DOHH2 (cell line): ENCODE results near the gene TCF21.

ENCODE experiments used
- H3F3A ChIP-seq: fragments of 200-600 bp; sonication (generic), shearing (Covaris generic); 2 replicates; pipeline ENCODE4 v1.6.0; 2016; ENCODE audit warnings: antibody characterized with exemption, mild to moderate bottlenecking; ENCODE audit not compliant: control insufficient read depth, insufficient read depth
- H3K27ac ChIP-seq: fragments of 200-600 bp; sonication (generic); 2 replicates; pipeline ENCODE4 v1.5.1; 2014; ENCODE audit warnings: low read depth, mild to moderate bottlenecking, low read length, moderate library complexity
- H3K27me3 ChIP-seq: fragments of 200-600 bp; sonication (generic); 2 replicates; pipeline ENCODE4 v1.6.1; 2014; ENCODE audit warnings: mild to moderate bottlenecking, low read length, mixed read lengths; ENCODE audit not compliant: control insufficient read depth
- H3K36me3 ChIP-seq: fragments of 200-600 bp; sonication (generic); 2 replicates; pipeline ENCODE4 v1.6.1; 2014; ENCODE audit warnings: mild to moderate bottlenecking, low read length, moderate library complexity, mixed read lengths; ENCODE audit not compliant: control insufficient read depth
- H3K4me1 ChIP-seq: fragments of 200-600 bp; sonication (generic); 2 replicates; pipeline ENCODE4 v1.6.1; 2014; ENCODE audit warnings: mild to moderate bottlenecking, low read length, mixed read lengths; ENCODE audit not compliant: control insufficient read depth
- H3K4me2 ChIP-seq: fragments of 200-600 bp; sonication (generic); 2 replicates; pipeline ENCODE4 v1.6.0; 2014; ENCODE audit warnings: mild to moderate bottlenecking, low read length, moderate library complexity
- H3K4me3 ChIP-seq: fragments of 200-600 bp; sonication (generic); 2 replicates; pipeline ENCODE4 v1.5.1; 2014; ENCODE audit warnings: mild to moderate bottlenecking, low read length, mixed read lengths
- H3K79me2 ChIP-seq: fragments of 200-600 bp; sonication (generic); 2 replicates; pipeline ENCODE4 v1.6.1; 2014; ENCODE audit warnings: mild to moderate bottlenecking, low read length, mixed read lengths; ENCODE audit not compliant: control insufficient read depth
- H3K9me2 ChIP-seq: fragments of 200-600 bp; sonication (generic); replicated peaks from 2 replicates; pipeline ENCODE4 v1.6.1; 2014; ENCODE audit warnings: mild to moderate bottlenecking, low read length, mixed read lengths; ENCODE audit not compliant: control insufficient read depth
- H3K9me3 ChIP-seq: fragments of 200-600 bp; sonication (generic); 2 replicates; pipeline ENCODE4 v1.6.1; 2014; ENCODE audit warnings: antibody characterized with exemption, low read length, mixed read lengths; ENCODE audit not compliant: control insufficient read depth, insufficient read depth
- H4K20me1 ChIP-seq: fragments of 200-600 bp; sonication (generic); 2 replicates; pipeline ENCODE4 v1.6.0; 2014; ENCODE audit warnings: low read depth, mild to moderate bottlenecking, antibody characterized with exemption, low read length, moderate library complexity; ENCODE audit not compliant: control insufficient read depth, insufficient read depth
- EZH2phosphoT487 ChIP-seq: fragments of 200-600 bp; sonication (generic); IDR thresholded peaks from 2 replicates; pipeline ENCODE4 v1.6.1; 2017; ENCODE audit warnings: borderline replicate concordance, mild to moderate bottlenecking, antibody characterized with exemption, low read length, moderate library complexity, mixed read lengths
- TF ChIP-seq, protein P1 (sequence below): fragments of 200-600 bp; sonication (generic); IDR thresholded peaks from one replicate; pipeline ENCODE4 v1.5.1; 2014; ENCODE audit warnings: antibody characterized with exemption, mild to moderate bottlenecking, low read depth, low read length; ENCODE audit not compliant: poor library complexity, severe bottlenecking

Gene TCF21

DNA sequence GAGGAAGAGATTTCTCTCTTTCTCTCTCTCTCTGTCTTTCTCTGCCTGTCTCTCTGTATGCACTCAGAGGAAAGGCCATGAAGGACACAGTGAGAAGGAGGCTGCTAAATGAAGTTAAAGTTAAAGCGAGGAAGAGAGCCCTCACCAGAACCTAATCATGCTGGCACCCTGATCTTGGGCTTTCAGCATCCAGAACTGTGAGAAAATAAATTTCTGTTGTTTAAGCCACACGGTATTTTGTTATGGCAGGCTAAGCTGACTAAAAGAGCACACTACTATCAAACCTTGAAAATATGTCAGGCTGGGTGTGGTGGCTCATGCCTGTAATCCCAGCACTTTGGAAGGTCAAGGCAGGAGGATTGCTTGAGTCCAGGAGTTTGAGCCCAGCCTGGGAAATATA, 8.0 kb upstream of the TCF21 start:
- H3K9me3 ChIP-seq = no peaks in the 10 kb centered on the region
- no peaks in the 10 kb centered on the region for H3K79me2 ChIP-seq
- H3K4me3 ChIP-seq = no peak overlapping the region
- no peaks in the 10 kb centered on the region for H3K9me2 ChIP-seq
- no peaks in the 10 kb centered on the region for H3K36me3 ChIP-seq
- no peaks in the 10 kb centered on the region for H3K27me3 ChIP-seq
- no peak overlapping the region for H3K27ac ChIP-seq
- H4K20me1 ChIP-seq = no peaks in the 10 kb centered on the region
- TF ChIP-seq, protein P1, sequence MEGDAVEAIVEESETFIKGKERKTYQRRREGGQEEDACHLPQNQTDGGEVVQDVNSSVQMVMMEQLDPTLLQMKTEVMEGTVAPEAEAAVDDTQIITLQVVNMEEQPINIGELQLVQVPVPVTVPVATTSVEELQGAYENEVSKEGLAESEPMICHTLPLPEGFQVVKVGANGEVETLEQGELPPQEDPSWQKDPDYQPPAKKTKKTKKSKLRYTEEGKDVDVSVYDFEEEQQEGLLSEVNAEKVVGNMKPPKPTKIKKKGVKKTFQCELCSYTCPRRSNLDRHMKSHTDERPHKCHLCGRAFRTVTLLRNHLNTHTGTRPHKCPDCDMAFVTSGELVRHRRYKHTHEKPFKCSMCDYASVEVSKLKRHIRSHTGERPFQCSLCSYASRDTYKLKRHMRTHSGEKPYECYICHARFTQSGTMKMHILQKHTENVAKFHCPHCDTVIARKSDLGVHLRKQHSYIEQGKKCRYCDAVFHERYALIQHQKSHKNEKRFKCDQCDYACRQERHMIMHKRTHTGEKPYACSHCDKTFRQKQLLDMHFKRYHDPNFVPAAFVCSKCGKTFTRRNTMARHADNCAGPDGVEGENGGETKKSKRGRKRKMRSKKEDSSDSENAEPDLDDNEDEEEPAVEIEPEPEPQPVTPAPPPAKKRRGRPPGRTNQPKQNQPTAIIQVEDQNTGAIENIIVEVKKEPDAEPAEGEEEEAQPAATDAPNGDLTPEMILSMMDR = no peak
- no peak for TF ChIP-seq EZH2phosphoT487
- no peak overlapping the region for H3K4me2 ChIP-seq
- H3K4me1 ChIP-seq = no peaks in the 10 kb centered on the region
- no peaks in the 10 kb centered on the region for H3F3A ChIP-seq

DNA sequence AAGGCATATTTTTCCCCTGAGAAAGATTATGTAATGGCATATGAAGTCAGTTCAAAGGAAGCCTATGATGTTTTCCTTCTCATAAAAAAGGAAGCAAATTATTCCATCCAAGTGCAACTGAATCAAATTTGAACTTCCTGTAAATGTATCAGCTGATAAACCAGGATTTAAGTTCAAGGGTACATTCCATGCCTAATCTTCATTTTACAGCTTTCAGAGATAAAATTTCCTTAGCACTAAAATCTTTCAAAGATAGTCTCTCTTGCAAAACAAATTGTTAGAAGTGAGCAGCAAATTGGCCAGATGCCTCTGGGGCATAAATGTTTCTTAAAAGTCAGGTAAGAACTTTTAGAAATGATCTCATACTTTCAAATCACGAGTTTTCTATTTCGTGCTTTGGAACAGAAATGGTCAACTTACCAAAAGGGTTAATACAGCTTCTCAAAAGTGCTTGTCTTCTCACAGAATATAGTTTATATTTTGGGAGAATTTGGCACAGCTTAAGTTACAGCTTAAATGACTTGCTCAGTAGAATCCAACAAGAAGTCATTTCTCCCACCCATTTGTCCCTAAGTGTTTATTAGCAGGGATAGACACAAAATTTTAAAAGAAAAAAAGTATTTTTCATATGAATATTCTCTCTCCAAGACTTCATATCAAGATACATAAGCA, 2.7 kb upstream of the TCF21 start:
- Histone ChIP-seq H3K9me2 (no peaks in the 10 kb centered on the region), H3F3A (no peaks in the 10 kb centered on the region), H3K4me2 (no peak overlapping the region), H3K4me1 (no peaks in the 10 kb centered on the region), H3K36me3 (no peaks in the 10 kb centered on the region), H3K9me3 (no peaks in the 10 kb centered on the region), H4K20me1 (no peaks in the 10 kb centered on the region), H3K4me3 (no peak overlapping the region), H3K27me3 (peaks cover 23% of the 10 kb centered on the region), H3K79me2 (no peaks in the 10 kb centered on the region), H3K27ac (no peak overlapping the region)
- TF ChIP-seq, protein P1 = no peak
- TF ChIP-seq EZH2phosphoT487 = no peak

DNA sequence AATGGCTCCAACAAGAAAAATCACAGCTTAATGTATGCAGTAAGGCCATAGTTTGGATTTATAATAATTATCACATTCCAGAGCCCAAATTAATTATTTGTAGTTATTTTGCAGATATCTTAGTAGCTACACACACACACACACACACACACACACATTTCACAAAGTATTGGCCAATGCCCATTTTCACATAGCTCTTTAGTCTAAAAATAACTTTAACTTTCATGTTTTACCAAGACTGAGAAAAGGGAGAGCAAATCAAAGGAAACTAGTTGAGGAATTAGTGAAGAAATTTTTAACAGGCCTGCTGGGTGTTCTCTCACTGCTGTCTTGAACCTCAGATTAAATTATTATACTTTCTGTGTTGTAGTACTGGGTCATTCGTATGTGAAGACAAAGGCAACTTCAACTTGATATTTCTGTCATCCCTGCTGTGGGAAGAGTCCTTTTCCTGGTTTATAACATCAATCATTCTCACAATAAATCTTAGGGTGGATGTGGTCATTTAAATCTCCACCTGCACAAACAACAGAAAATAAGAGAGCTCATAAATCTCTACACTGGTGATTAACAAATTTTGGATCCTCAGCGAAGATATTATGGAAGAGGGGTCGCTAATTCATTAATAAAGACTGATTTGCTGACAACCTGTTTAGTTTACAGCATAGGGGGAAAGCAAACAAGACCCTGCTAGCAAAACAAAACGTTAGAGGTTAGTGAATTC, 1.6 kb upstream of the TCF21 start:
- Histone ChIP-seq H3K4me3 (no peak overlapping the region), H3K27ac (no peak overlapping the region), H3F3A (no peaks in the 10 kb centered on the region), H3K4me2 (no peak overlapping the region), H3K9me2 (no peaks in the 10 kb centered on the region), H3K9me3 (no peaks in the 10 kb centered on the region), H4K20me1 (no peaks in the 10 kb centered on the region), H3K79me2 (no peaks in the 10 kb centered on the region), H3K4me1 (no peaks in the 10 kb centered on the region), H3K27me3 (peaks cover 31% of the 10 kb centered on the region), H3K36me3 (no peaks in the 10 kb centered on the region)
- no peak for TF ChIP-seq EZH2phosphoT487
- TF ChIP-seq, protein P1 = no peak
